HCT116 (cell line): Measurements from ENCODE around the gene NUP54. TPM values are rescaled to one million over a fixed set of nuclear protein-coding genes. Genes with fewer than 3 reads are reported as not detected.
A peak's percentile ranks its signal among the peaks of the same experiment; 100 is the strongest.

ENCODE experiments used
- ATAC-seq: fragments of 200-7000 bp; cut with Tn5 transposase; 2 replicates; pipeline ENCODE4 v1.9.1; 2020; ENCODE audit warnings: mild to moderate bottlenecking, moderate library complexity
- BruUV-seq: library from RNA; stranded (reverse); fragments of 400-500 nt; replicated peaks from 2 replicates; lab custom pipeline; 2021; lab: Mats Ljungman, UMichigan
- CTCF ChIA-PET: fragments of 300-600 bp; sonication (Branson Sonifier 250); formaldehyde crosslinking; loops from one replicate; lab custom pipeline; 2021; ENCODE audit warnings: antibody characterized with exemption; lab: Charles Lee
- POLR2A ChIA-PET: fragments of 300-600, 350-600 bp; sonication (Branson Sonifier 250); formaldehyde crosslinking; loops from one replicate; lab custom pipeline; 2021; ENCODE audit warnings: antibody characterized with exemption; lab: Charles Lee
- RAD21 ChIA-PET, 2 experiments: fragments of 300-600 bp; sonication (Branson Sonifier 250); formaldehyde crosslinking; loops; one replicate each; lab custom pipeline; 2023; ENCODE audit warnings: low total read pairs in 2 of 2; ENCODE audit not compliant: uncharacterized antibody in 2 of 2, unreplicated experiment in 2 of 2, low non-redundant PET in 1 of 2; lab: Charles Lee
- DNase-seq: peaks from one replicate; pipeline ENCODE4 v3.0.0-alpha.2; 2010; ENCODE audit warnings: low read depth, low spot score
- H2AFZ ChIP-seq: fragments of 200-600 bp; shearing (Covaris generic), sonication (generic); 2 replicates; pipeline ENCODE4 v1.6.1; 2017; ENCODE audit warnings: low read depth, mixed run types, mixed read lengths, antibody characterized with exemption, low read length; ENCODE audit not compliant: poor library complexity, severe bottlenecking
- H3K27ac ChIP-seq: 2 replicates; pipeline ENCODE4 v1.5.1; 2012; ENCODE audit warnings: low read depth, low read length
- H3K27me3 ChIP-seq: fragments of 200-600 bp; sonication (generic); 2 replicates; pipeline ENCODE4 v1.6.1; 2016; ENCODE audit warnings: mixed run types, low read length, mixed read lengths; ENCODE audit not compliant: insufficient read depth
- H3K36me3 ChIP-seq, 2 experiments: fragments of 200-500 bp in 1 of 2; fragments of 200-600 bp in 1 of 2; sonication (Bioruptor generic) in 1 of 2; sonication (generic) in 1 of 2; 2 replicates each; pipeline versions ENCODE4 v1.5.1 to v1.6.1; 2014 to 2016; ENCODE audit warnings: low read length in 2 of 2, inconsistent platforms in 1 of 2, mixed read lengths in 1 of 2, mixed run types in 1 of 2; ENCODE audit not compliant: insufficient read depth in 2 of 2, control insufficient read depth in 1 of 2
- H3K4me1 ChIP-seq, 2 experiments: fragments of 200-600 bp in 1 of 2; sonication (generic) in 1 of 2; 2 replicates each; pipeline versions ENCODE4 v1.5.1 to v1.6.1; 2012 to 2017; ENCODE audit warnings: low read length in 2 of 2, inconsistent platforms in 1 of 2, mild to moderate bottlenecking in 1 of 2, mixed read lengths in 1 of 2, mixed run types in 1 of 2, moderate library complexity in 1 of 2; ENCODE audit not compliant: insufficient read depth in 2 of 2, control insufficient read depth in 1 of 2
- H3K4me2 ChIP-seq: fragments of 200-600 bp; sonication (generic); 2 replicates; pipeline ENCODE4 v1.6.1; 2017; ENCODE audit warnings: mixed run types, low read length, mixed read lengths
- H3K4me3 ChIP-seq, 2 experiments: fragments of 200-600 bp in 1 of 2; sonication (generic) in 1 of 2; replicated peaks in 1 of 2; 2 replicates each; pipeline ENCODE4 v1.5.1; 2011 to 2016; ENCODE audit warnings: low read length in 2 of 2, control low read depth in 1 of 2, low read depth in 1 of 2, mild to moderate bottlenecking in 1 of 2, mixed read lengths in 1 of 2, mixed run types in 1 of 2
- H3K79me2 ChIP-seq: fragments of 200-600 bp; sonication (generic); 2 replicates; pipeline ENCODE4 v1.6.1; 2017; ENCODE audit warnings: mild to moderate bottlenecking, mixed run types, low read length, moderate library complexity, mixed read lengths; ENCODE audit not compliant: insufficient read depth
- H3K9ac ChIP-seq: fragments of 200-600 bp; sonication (generic); 2 replicates; pipeline ENCODE4 v1.6.1; 2016; ENCODE audit warnings: low read length, mixed read lengths
- H3K9me2 ChIP-seq: fragments of 200-600 bp; sonication (generic), shearing (Covaris generic); 2 replicates; pipeline ENCODE4 v1.6.1; 2017; ENCODE audit warnings: mixed run types, mild to moderate bottlenecking, moderate library complexity; ENCODE audit not compliant: insufficient read depth
- H3K9me3 ChIP-seq, 2 experiments: fragments of 200-500 bp in 1 of 2; fragments of 200-600 bp in 1 of 2; sonication (Bioruptor generic) in 1 of 2; sonication (generic) in 1 of 2; 2 replicates each; pipeline ENCODE4 v1.6.1; 2014 to 2017; ENCODE audit warnings: low read length in 2 of 2, mixed read lengths in 2 of 2, inconsistent platforms in 1 of 2, low read depth in 1 of 2, mild to moderate bottlenecking in 1 of 2, mixed run types in 1 of 2, moderate library complexity in 1 of 2; ENCODE audit not compliant: control insufficient read depth in 1 of 2, insufficient read depth in 1 of 2
- H4K20me1 ChIP-seq: fragments of 200-600 bp; sonication (generic), shearing (Covaris generic); 2 replicates; pipeline ENCODE4 v1.6.1; 2017; ENCODE audit warnings: mixed run types, mild to moderate bottlenecking, moderate library complexity; ENCODE audit not compliant: insufficient read depth
- CBX3 ChIP-seq: IDR thresholded peaks from 2 replicates; pipeline ENCODE4 v1.6.1; 2012; ENCODE audit warnings: low read depth
- EGR1 ChIP-seq: IDR thresholded peaks from 2 replicates; pipeline ENCODE4 v1.6.1; 2012; ENCODE audit warnings: low read depth
- ELF1 ChIP-seq: IDR thresholded peaks from 2 replicates; pipeline ENCODE4 v1.6.1; 2012; ENCODE audit warnings: low read depth, borderline replicate concordance
- EZH2phosphoT487 ChIP-seq: fragments of 200-600 bp; IDR thresholded peaks from 2 replicates; pipeline ENCODE4 v1.6.1; 2018; ENCODE audit warnings: antibody characterized with exemption, borderline replicate concordance
- FOSL1 ChIP-seq: IDR thresholded peaks from 2 replicates; pipeline ENCODE4 v1.6.1; 2012; ENCODE audit warnings: low read depth
- JUND ChIP-seq: IDR thresholded peaks from 2 replicates; pipeline ENCODE4 v1.6.1; 2012
- MAX ChIP-seq: IDR thresholded peaks from 2 replicates; pipeline ENCODE4 v1.6.1; 2012
- POLR2A ChIP-seq: IDR thresholded peaks from 2 replicates; pipeline ENCODE4 v1.7.0; 2011; ENCODE audit warnings: borderline replicate concordance; ENCODE audit not compliant: insufficient read depth, insufficient read length; ENCODE audit errors: extremely low read depth
- POLR2AphosphoS5 ChIP-seq: IDR thresholded peaks from 2 replicates; pipeline ENCODE4 v1.6.1; 2011; ENCODE audit warnings: mild to moderate bottlenecking, low read depth, low read length, moderate library complexity
- RAD21 ChIP-seq: IDR thresholded peaks from 2 replicates; pipeline ENCODE4 v1.6.1; 2012; ENCODE audit warnings: low read depth, mild to moderate bottlenecking
- SIN3A ChIP-seq: IDR thresholded peaks from 2 replicates; pipeline ENCODE4 v1.6.1; 2012; ENCODE audit warnings: low read depth
- SP1 ChIP-seq: IDR thresholded peaks from 2 replicates; pipeline ENCODE4 v1.6.1; 2012; ENCODE audit warnings: low read depth
- SRF ChIP-seq: IDR thresholded peaks from 2 replicates; pipeline ENCODE4 v1.6.1; 2012; ENCODE audit warnings: low read depth
- YY1 ChIP-seq: IDR thresholded peaks from 2 replicates; pipeline ENCODE4 v1.6.1; 2011; ENCODE audit warnings: low read length, low read depth, moderate library complexity, mild to moderate bottlenecking; ENCODE audit not compliant: insufficient replicate concordance; ENCODE audit errors: extremely low read depth
- ZBTB33 ChIP-seq: IDR thresholded peaks from 2 replicates; pipeline ENCODE4 v1.6.1; 2011; ENCODE audit warnings: mild to moderate bottlenecking, low read length, moderate library complexity; ENCODE audit not compliant: insufficient replicate concordance; ENCODE audit errors: extremely low read depth
- ZNF274 ChIP-seq: fragments of 200-500 bp; sonication (Bioruptor generic); IDR thresholded peaks from 2 replicates; pipeline ENCODE4 v1.6.1; 2014; ENCODE audit warnings: mild to moderate bottlenecking, low read depth, low read length, inconsistent platforms
- intact Hi-C: fragments of 100-400 bp; cut with micrococcal nuclease; formaldehyde crosslinking; loops from 2 replicates; pipeline ENCODE4 v1.10.0; 2022
- total RNA-seq: library from RNA; stranded (reverse); gene quantifications from one replicate; pipeline ENCODE4 v1.2.1, GENCODE V29; 2021; ENCODE audit not compliant: unreplicated experiment
- TF ChIP-seq, protein P1 (sequence below), 3 experiments: fragments of 200-600 bp in 1 of 3; sonication (generic) in 1 of 3; IDR thresholded peaks in 2 of 3; conservative IDR thresholded peaks in 1 of 3; 2 replicates each; pipeline ENCODE4 v1.5.1; 2012 to 2017; ENCODE audit warnings: low read depth in 2 of 3, low read length in 2 of 3, antibody characterized with exemption in 1 of 3, borderline replicate concordance in 1 of 3, control low read depth in 1 of 3, mild to moderate bottlenecking in 1 of 3, mixed read lengths in 1 of 3, mixed run types in 1 of 3, moderate library complexity in 1 of 3; ENCODE audit not compliant: insufficient read depth in 1 of 3

NUP54 gene
- total RNA-seq, 1 experiment from 2014 or later = 53.9 TPM

GRCh38 chr4:76087007-76087769 is 61.0 kb downstream of the NUP54 start:
- Histone ChIP-seq H2AFZ (peak overlapping the region; percentile 83), H3K27ac (no peak overlapping the region)
- TF ChIP-seq SIN3A (no peak), ZNF274 (no peak), EGR1 (no peak), POLR2AphosphoS5 (no peak), YY1 (peak; percentile 81), SP1 (no peak), SRF (no peak), ELF1 (no peak), EZH2phosphoT487 (no peak), FOSL1 (no peak), RAD21 (peak; percentile 80), POLR2A (no peak), ZBTB33 (no peak), JUND (no peak), CBX3 (peak; percentile 74), MAX (peak; percentile 88)
- TF ChIP-seq, protein P1, sequence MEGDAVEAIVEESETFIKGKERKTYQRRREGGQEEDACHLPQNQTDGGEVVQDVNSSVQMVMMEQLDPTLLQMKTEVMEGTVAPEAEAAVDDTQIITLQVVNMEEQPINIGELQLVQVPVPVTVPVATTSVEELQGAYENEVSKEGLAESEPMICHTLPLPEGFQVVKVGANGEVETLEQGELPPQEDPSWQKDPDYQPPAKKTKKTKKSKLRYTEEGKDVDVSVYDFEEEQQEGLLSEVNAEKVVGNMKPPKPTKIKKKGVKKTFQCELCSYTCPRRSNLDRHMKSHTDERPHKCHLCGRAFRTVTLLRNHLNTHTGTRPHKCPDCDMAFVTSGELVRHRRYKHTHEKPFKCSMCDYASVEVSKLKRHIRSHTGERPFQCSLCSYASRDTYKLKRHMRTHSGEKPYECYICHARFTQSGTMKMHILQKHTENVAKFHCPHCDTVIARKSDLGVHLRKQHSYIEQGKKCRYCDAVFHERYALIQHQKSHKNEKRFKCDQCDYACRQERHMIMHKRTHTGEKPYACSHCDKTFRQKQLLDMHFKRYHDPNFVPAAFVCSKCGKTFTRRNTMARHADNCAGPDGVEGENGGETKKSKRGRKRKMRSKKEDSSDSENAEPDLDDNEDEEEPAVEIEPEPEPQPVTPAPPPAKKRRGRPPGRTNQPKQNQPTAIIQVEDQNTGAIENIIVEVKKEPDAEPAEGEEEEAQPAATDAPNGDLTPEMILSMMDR (IDR thresholded peaks at IDR 0.05 in 2 of 3, conservative IDR thresholded peaks at IDR 0.05 in 1 of 3; ENCODE audit: borderline replicate concordance in 1 of 3, insufficient read depth in 1 of 3, low read depth in 2 of 3, low read length in 2 of 3) = peak; percentile 60 to 71 (median 67); a peak in 5 of 6 replicates
- TF ChIP-seq, all 23 proteins: peak for 5
- CTCF ChIA-PET = interaction anchor here (0.6 to 2.5 kb wide), 15 partner anchors 10 to 363 kb away, joined by 3 to 37 read pairs (median 5); partner anchors contain the start of genes CXCL11, NAAA and USO1
- RAD21 ChIA-PET = interaction anchor here in 1 of 2 experiments (1.7 kb wide), 2 partner anchors 91 to 171 kb away, joined by 3 to 6 read pairs; no protein-coding TSS in a partner anchor
- no peaks in the 10 kb centered on the region for H3K79me2 ChIP-seq
- H3K36me3 ChIP-seq = no peaks in the 10 kb centered on the region
- POLR2A ChIA-PET = interaction anchor here (1.1 kb wide), 1 partner anchor 12 kb away, joined by 3 read pairs; the partner anchor contains the start of gene ART3
- BruUV-seq = no TSS peak
- peak; percentile 99 for ATAC-seq
- H3K9ac ChIP-seq = no peak overlapping the region
- H3K4me2 ChIP-seq = peak overlapping the region; percentile 45
- no peaks in the 10 kb centered on the region for H3K27me3 ChIP-seq
- intact Hi-C loops = loop anchor here (1.0 kb wide), 1 partner anchor 92 kb away; no protein-coding TSS in a partner anchor
- H3K9me3 ChIP-seq = no peaks in the 10 kb centered on the region
- H3K9me2 ChIP-seq = no peaks in the 10 kb centered on the region
- no peak overlapping the region for H3K4me3 ChIP-seq
- no peaks in the 10 kb centered on the region for H4K20me1 ChIP-seq
- peaks cover 3 to 11% of the 10 kb centered on the region in 2 experiments; a peak in 3 of 4 replicates for H3K4me1 ChIP-seq
- peak; percentile 62 for DNase-seq
